Measurements from ENCODE around the gene TEX22.

The TEX22 gene

GRCh38 chr14:105374389-105374788 is 23.9 kb upstream of the TEX22 start:
- H3K9me2 ChIP-seq (replicated peaks; ENCODE audit: low read depth, low read length), result no peaks in the 10 kb centered on the region
- H3K9me3 ChIP-seq (ENCODE audit: insufficient read depth, low read depth, low read length), result no peaks in the 10 kb centered on the region
- peaks cover 3% of the 10 kb centered on the region; the same call in 1 of the 2 replicates for H3F3A ChIP-seq (ENCODE audit: low read depth)
- no peak overlapping the region for H3K4me3 ChIP-seq (ENCODE audit: low read length, poor library complexity, severe bottlenecking)
- H3K4me2 ChIP-seq (ENCODE audit: low read depth, low read length, poor library complexity, severe bottlenecking), result no peak overlapping the region
- no peaks in the 10 kb centered on the region for H4K20me1 ChIP-seq (ENCODE audit: insufficient read depth, low read length, poor library complexity, severe bottlenecking)
- H3K27me3 ChIP-seq (ENCODE audit: insufficient read depth, low read length, poor library complexity, severe bottlenecking), result no peaks in the 10 kb centered on the region
- TF ChIP-seq EZH2phosphoT487 (IDR thresholded peaks at IDR 0.05; ENCODE audit: borderline replicate concordance) (no peak), CTCF (conservative IDR thresholded peaks at IDR 0.05; ENCODE audit: low read length) (no peak)
- H3K36me3 ChIP-seq (ENCODE audit: insufficient read depth, low read length), result no peaks in the 10 kb centered on the region
- no peak overlapping the region for H2AFZ ChIP-seq (ENCODE audit: low read length)
- H3K79me2 ChIP-seq (ENCODE audit: insufficient read depth, low read length), result no peaks in the 10 kb centered on the region; the same call in 1 of the 2 replicates
- H3K4me1 ChIP-seq (ENCODE audit: insufficient read depth, low read length, poor library complexity, severe bottlenecking), result peaks cover 31% of the 10 kb centered on the region
- H3K9ac ChIP-seq (ENCODE audit: low read depth, low read length, poor library complexity, severe bottlenecking), result no peak overlapping the region

- Histone ChIP-seq H3K9ac (ENCODE audit: low read depth, low read length, poor library complexity, severe bottlenecking) (peak overlapping the region; percentile 0), H3K27me3 (ENCODE audit: insufficient read depth, low read length, poor library complexity, severe bottlenecking) (no peaks in the 10 kb centered on the region), H2AFZ (ENCODE audit: low read length) (peak overlapping the region; percentile 0; the same call in 1 of the 2 replicates), H3K4me3 (ENCODE audit: low read length, poor library complexity, severe bottlenecking) (peak overlapping the region; percentile 8), H3K79me2 (ENCODE audit: insufficient read depth, low read length) (no peaks in the 10 kb centered on the region; the same call in 1 of the 2 replicates), H3K36me3 (ENCODE audit: insufficient read depth, low read length) (no peaks in the 10 kb centered on the region), H3K4me2 (ENCODE audit: low read depth, low read length, poor library complexity, severe bottlenecking) (peak overlapping the region; percentile 67), H3K9me3 (ENCODE audit: insufficient read depth, low read depth, low read length) (no peaks in the 10 kb centered on the region), H3K9me2 (replicated peaks; ENCODE audit: low read depth, low read length) (no peaks in the 10 kb centered on the region), H3F3A (ENCODE audit: low read depth) (peaks cover 3% of the 10 kb centered on the region; the same call in 1 of the 2 replicates), H4K20me1 (ENCODE audit: insufficient read depth, low read length, poor library complexity, severe bottlenecking) (no peaks in the 10 kb centered on the region), H3K4me1 (ENCODE audit: insufficient read depth, low read length, poor library complexity, severe bottlenecking) (peaks cover 31% of the 10 kb centered on the region)
- no peak for TF ChIP-seq CTCF (conservative IDR thresholded peaks at IDR 0.05; ENCODE audit: low read length)
- no peak for TF ChIP-seq EZH2phosphoT487 (IDR thresholded peaks at IDR 0.05; ENCODE audit: borderline replicate concordance)
Measured at GRCh38 chr14:105375635-105376057, 22.7 kb upstream of the TEX22 start.

- Histone ChIP-seq H3K4me3 (ENCODE audit: low read length, poor library complexity, severe bottlenecking) (peak overlapping the region; percentile 8), H3K27me3 (ENCODE audit: insufficient read depth, low read length, poor library complexity, severe bottlenecking) (no peaks in the 10 kb centered on the region), H3K4me1 (ENCODE audit: insufficient read depth, low read length, poor library complexity, severe bottlenecking) (peaks cover 31% of the 10 kb centered on the region), H3K4me2 (ENCODE audit: low read depth, low read length, poor library complexity, severe bottlenecking) (peak overlapping the region; percentile 67), H3K36me3 (ENCODE audit: insufficient read depth, low read length) (no peaks in the 10 kb centered on the region), H3F3A (ENCODE audit: low read depth) (peaks cover 3% of the 10 kb centered on the region; the same call in 1 of the 2 replicates), H2AFZ (ENCODE audit: low read length) (no peak overlapping the region), H3K9ac (ENCODE audit: low read depth, low read length, poor library complexity, severe bottlenecking) (peak overlapping the region; percentile 37), H3K9me2 (replicated peaks; ENCODE audit: low read depth, low read length) (no peaks in the 10 kb centered on the region), H4K20me1 (ENCODE audit: insufficient read depth, low read length, poor library complexity, severe bottlenecking) (no peaks in the 10 kb centered on the region), H3K79me2 (ENCODE audit: insufficient read depth, low read length) (no peaks in the 10 kb centered on the region; the same call in 1 of the 2 replicates), H3K9me3 (ENCODE audit: insufficient read depth, low read depth, low read length) (no peaks in the 10 kb centered on the region)
- no peak for TF ChIP-seq EZH2phosphoT487 (IDR thresholded peaks at IDR 0.05; ENCODE audit: borderline replicate concordance)
- TF ChIP-seq CTCF (conservative IDR thresholded peaks at IDR 0.05; ENCODE audit: low read length), result no peak
Measured at GRCh38 chr14:105376521-105377440, 21.6 kb upstream of the TEX22 start.

Data from Loucy (cell line).